ENCODE measurements around the gene PSG7.
"Not testable (repeated sequence)": the region's sequence is repeated elsewhere in the genome, so short reads cannot be mapped to it uniquely, and the experiment has no call there.

Gene PSG7

GRCh38 chr19:42923106-42923505, 13.9 kb downstream of the PSG7 start:
- peak; percentile 41 for DNase-seq
- H3K27me3 Mint-ChIP-seq, H3K9me3 Mint-ChIP-seq, CTCF ChIA-PET, H3K36me3 Mint-ChIP-seq, H3K4me3 Mint-ChIP-seq, H3K27ac Mint-ChIP-seq, H3K4me1 Mint-ChIP-seq: not testable (repeated sequence)

GRCh38 chr19:42920971-42921370, 16.0 kb downstream of the PSG7 start:
- H3K27ac Mint-ChIP-seq, H3K27me3 Mint-ChIP-seq, DNase-seq, H3K36me3 Mint-ChIP-seq, H3K4me3 Mint-ChIP-seq, H3K9me3 Mint-ChIP-seq, CTCF ChIA-PET, H3K4me1 Mint-ChIP-seq: not testable (repeated sequence)

- Mint-ChIP-seq H3K4me1 (no peaks in the 10 kb centered on the region), H3K36me3 (no peaks in the 10 kb centered on the region), H3K4me3 (no peak overlapping the region), H3K27ac (no peak overlapping the region), H3K27me3 (no peaks in the 10 kb centered on the region), H3K9me3 (no peaks in the 10 kb centered on the region)
- DNase-seq, result no peak
- CTCF ChIA-PET, result no interaction called here
These were observed 17.3 kb downstream of the PSG7 start for GRCh38 chr19:42919757-42920079.

GRCh38 chr19:42919070-42919756, 17.8 kb downstream of the PSG7 start:
- H3K36me3 Mint-ChIP-seq, DNase-seq, H3K9me3 Mint-ChIP-seq, CTCF ChIA-PET, H3K4me3 Mint-ChIP-seq, H3K27ac Mint-ChIP-seq, H3K4me1 Mint-ChIP-seq, H3K27me3 Mint-ChIP-seq: not testable (repeated sequence)

GRCh38 chr19:42918377-42919069, 18.5 kb downstream of the PSG7 start:
- H3K27me3 Mint-ChIP-seq, H3K36me3 Mint-ChIP-seq, CTCF ChIA-PET, DNase-seq, H3K27ac Mint-ChIP-seq, H3K4me3 Mint-ChIP-seq, H3K9me3 Mint-ChIP-seq, H3K4me1 Mint-ChIP-seq: not testable (repeated sequence)

- CTCF ChIA-PET, H3K9me3 Mint-ChIP-seq, H3K4me1 Mint-ChIP-seq, H3K4me3 Mint-ChIP-seq, H3K36me3 Mint-ChIP-seq, DNase-seq, H3K27me3 Mint-ChIP-seq, H3K27ac Mint-ChIP-seq: not testable (repeated sequence)
These were observed 19.4 kb downstream of the PSG7 start, which contains the start of gene PSG6 for GRCh38 chr19:42917634-42918033. Gene PSG6, minus strand, starts transcription at chr19:42917894. Its CDS starts 102 bp downstream, at chr19:42917792.

GRCh38 chr19:42916931-42917330, 20.1 kb downstream of the PSG7 start:
- H3K36me3 Mint-ChIP-seq, CTCF ChIA-PET, H3K27ac Mint-ChIP-seq, H3K4me3 Mint-ChIP-seq, DNase-seq, H3K27me3 Mint-ChIP-seq, H3K4me1 Mint-ChIP-seq, H3K9me3 Mint-ChIP-seq: not testable (repeated sequence)

- H3K4me1 Mint-ChIP-seq, H3K4me3 Mint-ChIP-seq, H3K36me3 Mint-ChIP-seq, H3K27ac Mint-ChIP-seq, H3K9me3 Mint-ChIP-seq, CTCF ChIA-PET, H3K27me3 Mint-ChIP-seq, DNase-seq: not testable (repeated sequence)
These were observed 23.5 kb downstream of the PSG7 start for GRCh38 chr19:42913516-42913915.

GRCh38 chr19:42912941-42913340, 24.1 kb downstream of the PSG7 start:
- DNase-seq, H3K4me1 Mint-ChIP-seq, H3K4me3 Mint-ChIP-seq, H3K27me3 Mint-ChIP-seq, CTCF ChIA-PET, H3K27ac Mint-ChIP-seq, H3K36me3 Mint-ChIP-seq, H3K9me3 Mint-ChIP-seq: not testable (repeated sequence)

- CTCF ChIA-PET, DNase-seq, H3K4me3 Mint-ChIP-seq, H3K27ac Mint-ChIP-seq, H3K4me1 Mint-ChIP-seq, H3K36me3 Mint-ChIP-seq, H3K27me3 Mint-ChIP-seq, H3K9me3 Mint-ChIP-seq: not testable (repeated sequence)
These were observed 25.3 kb downstream of the PSG7 start for GRCh38 chr19:42911731-42912130.

- H3K9me3 Mint-ChIP-seq, CTCF ChIA-PET, H3K27ac Mint-ChIP-seq, H3K36me3 Mint-ChIP-seq, DNase-seq, H3K4me1 Mint-ChIP-seq, H3K4me3 Mint-ChIP-seq, H3K27me3 Mint-ChIP-seq: not testable (repeated sequence)
These were observed 30.8 kb downstream of the PSG7 start for GRCh38 chr19:42906162-42906561.

- CTCF ChIA-PET, H3K27me3 Mint-ChIP-seq, H3K27ac Mint-ChIP-seq, DNase-seq, H3K4me3 Mint-ChIP-seq, H3K9me3 Mint-ChIP-seq, H3K36me3 Mint-ChIP-seq, H3K4me1 Mint-ChIP-seq: not testable (repeated sequence)
These were observed 36.4 kb downstream of the PSG7 start for GRCh38 chr19:42900561-42900960.

- CTCF ChIA-PET, H3K36me3 Mint-ChIP-seq, H3K4me1 Mint-ChIP-seq, H3K4me3 Mint-ChIP-seq, H3K27ac Mint-ChIP-seq, DNase-seq, H3K27me3 Mint-ChIP-seq, H3K9me3 Mint-ChIP-seq: not testable (repeated sequence)
These were observed 37.3 kb downstream of the PSG7 start for GRCh38 chr19:42899674-42900073.

- H3K27me3 Mint-ChIP-seq, H3K4me1 Mint-ChIP-seq, H3K36me3 Mint-ChIP-seq, H3K4me3 Mint-ChIP-seq, CTCF ChIA-PET, H3K9me3 Mint-ChIP-seq, DNase-seq: not testable (repeated sequence)
- peak overlapping the region; percentile 60 for H3K27ac Mint-ChIP-seq
These were observed 37.9 kb downstream of the PSG7 start for GRCh38 chr19:42899110-42899509.

GRCh38 chr19:42898656-42899055, 38.4 kb downstream of the PSG7 start:
- CTCF ChIA-PET, result interaction anchor here (0.6 kb wide), 1 partner anchor 109 kb away, joined by 4 read pairs; no protein-coding TSS in a partner anchor
- not testable (repeated sequence) for H3K27me3 Mint-ChIP-seq, H3K36me3 Mint-ChIP-seq, H3K9me3 Mint-ChIP-seq, H3K4me3 Mint-ChIP-seq, H3K27ac Mint-ChIP-seq, H3K4me1 Mint-ChIP-seq, DNase-seq

GRCh38 chr19:42897729-42898128, 39.3 kb downstream of the PSG7 start:
- H3K27me3 Mint-ChIP-seq, H3K4me1 Mint-ChIP-seq, H3K27ac Mint-ChIP-seq, H3K9me3 Mint-ChIP-seq, H3K36me3 Mint-ChIP-seq, H3K4me3 Mint-ChIP-seq, DNase-seq, CTCF ChIA-PET: not testable (repeated sequence)

Data from activated naive CD4-positive, alpha-beta T cell treated with anti-CD3 and anti-CD28 coated beads, Interleukin-2, amount 10 ng/mL, durations not matched to agents 7 days and 5 days (primary cell).